ENCODE measurements around the gene KCNQ5. TPM values are rescaled to one million over a fixed set of nuclear protein-coding genes. Genes with fewer than 3 reads are reported as not detected.

The KCNQ5 gene
- total and polyA plus RNA-seq, 2 of the 8 experiments (the other 6 are each of a cell fraction or from before 2014, with no cell fraction given): 0.83 to 1.2 TPM

GRCh38 chr6:72654071-72654621 lies 32.3 kb downstream of the KCNQ5 start:
- H2AFZ ChIP-seq (ENCODE audit: low read length): no peak overlapping the region
- no peak overlapping the region for H3K14ac ChIP-seq (ENCODE audit: insufficient read length)
- TF ChIP-seq SIX5 (IDR thresholded peaks at IDR 0.05; ENCODE audit: low read depth, low read length) (no peak), SIN3A (conservative IDR thresholded peaks at IDR 0.05 in 1 of 2, IDR thresholded peaks at IDR 0.05 in 1 of 2; ENCODE audit: low read depth in 1 of 2, low read length in 2 of 2) (no peak), KDM4A (IDR thresholded peaks at IDR 0.05; ENCODE audit: low read depth, low read length, severe bottlenecking) (no peak), SUZ12 (IDR thresholded peaks at IDR 0.05; ENCODE audit: low read length) (no peak), HDAC6 (IDR thresholded peaks at IDR 0.05; ENCODE audit: low read depth, low read length) (no peak), TAF1 (IDR thresholded peaks at IDR 0.05; ENCODE audit: low read depth, low read length) (no peak), POLR2A (IDR thresholded peaks at IDR 0.05; ENCODE audit: control extremely low read depth in 1 of 2, low read depth in 2 of 2, low read length in 2 of 2) (no peak), RBBP5 (IDR thresholded peaks at IDR 0.05; ENCODE audit: borderline replicate concordance, low read depth, low read length) (no peak), MAFK (IDR thresholded peaks at IDR 0.05; ENCODE audit: low read depth, low read length) (no peak), YY1 (IDR thresholded peaks at IDR 0.05; ENCODE audit: low read depth, low read length) (no peak), RAD21 (IDR thresholded peaks at IDR 0.05 in 1 of 2, conservative IDR thresholded peaks at IDR 0.05 in 1 of 2; ENCODE audit: low read depth in 2 of 2, low read length in 2 of 2) (no peak), SIRT6 (IDR thresholded peaks at IDR 0.05; ENCODE audit: low read length) (no peak), TBP (IDR thresholded peaks at IDR 0.05; ENCODE audit: low read depth, low read length) (no peak), JUN (IDR thresholded peaks at IDR 0.05; ENCODE audit: low read depth, low read length) (no peak)

More at GRCh38 chr6:72654071-72654621, 32.3 kb downstream of the KCNQ5 start:
- Histone ChIP-seq H3K27me3 (replicated peaks in 1 of 4; ENCODE audit: control insufficient read depth in 3 of 4, extremely low read depth in 1 of 4, insufficient read depth in 3 of 4, low read length in 3 of 4) (no peaks in the 10 kb centered on the region), H2BK15ac (ENCODE audit: low read length) (no peak overlapping the region), H3K23ac (ENCODE audit: insufficient read length) (no peak overlapping the region), H3K79me2 (ENCODE audit: control insufficient read depth in 1 of 2, insufficient read depth in 2 of 2, low read length in 2 of 2) (no peaks in the 10 kb centered on the region), H3K4ac (replicated peaks; ENCODE audit: insufficient read length, low read depth, low read length) (no peak overlapping the region), H2BK20ac (ENCODE audit: low read length) (no peak overlapping the region), H3K4me2 (ENCODE audit: insufficient read depth in 1 of 2, low read depth in 2 of 2, low read length in 2 of 2) (no peak overlapping the region), H4K5ac (ENCODE audit: insufficient read length, low read depth, low read length) (no peak overlapping the region), H2BK120ac (replicated peaks; ENCODE audit: low read depth, low read length) (no peak overlapping the region), H3K4me1 (replicated peaks in 1 of 4; ENCODE audit: control insufficient read depth in 3 of 4, insufficient read depth in 4 of 4, low read length in 3 of 4) (no peaks in the 10 kb centered on the region; a peak in 1 of 7 replicates), H2BK12ac (ENCODE audit: low read depth, low read length) (no peak overlapping the region), H2AK5ac (ENCODE audit: low read depth, low read length) (no peak overlapping the region), H3K36me3 (ENCODE audit: control insufficient read depth in 2 of 4, insufficient read depth in 4 of 4, low read length in 3 of 4) (no peaks in the 10 kb centered on the region), H4K8ac (ENCODE audit: extremely low read depth, insufficient read depth, low read length) (no peak overlapping the region), H3K9me3 (ENCODE audit: insufficient read depth in 2 of 2, low read depth in 1 of 2, low read length in 1 of 2) (no peaks in the 10 kb centered on the region), H4K20me1 (replicated peaks in 1 of 2; ENCODE audit: control insufficient read depth in 1 of 2, insufficient read depth in 2 of 2, low read length in 2 of 2) (no peaks in the 10 kb centered on the region), H2BK5ac (ENCODE audit: low read depth, low read length) (no peak overlapping the region), H3K4me3 (ENCODE audit: extremely low read depth in 1 of 4, insufficient read depth in 2 of 4, low read depth in 3 of 4, low read length in 4 of 4) (no peak overlapping the region), H3K56ac (replicated peaks; ENCODE audit: insufficient read length, low read depth, low read length) (no peak overlapping the region), H3K79me1 (ENCODE audit: low read depth, low read length) (no peaks in the 10 kb centered on the region), H3K9ac (replicated peaks in 1 of 4; ENCODE audit: extremely low read depth in 1 of 4, low read depth in 3 of 4, low read length in 3 of 4) (no peak overlapping the region), H3K18ac (ENCODE audit: extremely low read depth, low read length) (no peak overlapping the region), H4K91ac (replicated peaks; ENCODE audit: insufficient read length, low read length) (no peak overlapping the region), H3K23me2 (ENCODE audit: low read depth, low read length) (no peaks in the 10 kb centered on the region; the same call in 1 of the 2 replicates), H3K27ac (ENCODE audit: low read depth, low read length) (no peak overlapping the region)
- ChIA-PET CTCF (ENCODE audit: partially characterized antibody) (no interaction called here), POLR2A (ENCODE audit: partially characterized antibody) (no interaction called here)
- FAIRE-seq (no peak), DNase-seq (ENCODE audit: low read depth in 1 of 2, low spot score in 2 of 2) (no peak)
- WGBS, 2 experiments (ENCODE audit: extremely low coverage in 1 of 2, insufficient coverage in 1 of 2, insufficient read length in 1 of 2, insufficient replicate concordance in 2 of 2, low coverage in 1 of 2, low lambda C conversion rate in 2 of 2, missing lambda C conversion rate in 1 of 2): 91% methylated on average over 2 of the region's 2 CpGs; no CpG with 5 or more reads in 1 of the 2 experiments

Data from H1 (cell line).